GM19438 (cell line): ENCODE measurements around the gene HOXD10.

Source experiments
- ATAC-seq: cut with Tn5 transposase; IDR thresholded peaks from one replicate; pipeline ENCODE4 v1.9.1; 2021; ENCODE audit warnings: low read depth; ENCODE audit not compliant: unreplicated experiment

Gene HOXD10

GRCh38 chr2:176094349-176094748, 22.2 kb upstream of the HOXD10 start:
- no peak for ATAC-seq

GRCh38 chr2:176095421-176095820, 21.2 kb upstream of the HOXD10 start:
- ATAC-seq: no peak

- no peak for ATAC-seq
Observed at GRCh38 chr2:176096243-176096985, 20.2 kb upstream of the HOXD10 start.

- peak; percentile 87 for ATAC-seq
Observed at GRCh38 chr2:176096986-176097819, 19.4 kb upstream of the HOXD10 start.

GRCh38 chr2:176097820-176098365, 18.7 kb upstream of the HOXD10 start:
- no peak for ATAC-seq

GRCh38 chr2:176098366-176099158, 18.0 kb upstream of the HOXD10 start:
- no peak for ATAC-seq

- no peak for ATAC-seq
Observed at GRCh38 chr2:176099159-176099727, 17.3 kb upstream of the HOXD10 start.

- no peak for ATAC-seq
Observed at GRCh38 chr2:176099728-176100546, 16.6 kb upstream of the HOXD10 start, which contains the start of gene HOXD12. TSS of gene HOXD12 (plus strand) at chr2:176099795. CDS start at chr2:176099802, 7 bp downstream.

- no peak for ATAC-seq
Observed at GRCh38 chr2:176100547-176101140, 15.9 kb upstream of the HOXD10 start.

GRCh38 chr2:176101216-176101830, 15.3 kb upstream of the HOXD10 start:
- ATAC-seq: no peak

GRCh38 chr2:176101842-176102241, 14.7 kb upstream of the HOXD10 start:
- ATAC-seq: no peak

- ATAC-seq: no peak
Observed at GRCh38 chr2:176102309-176102866, 14.2 kb upstream of the HOXD10 start.

- ATAC-seq: no peak
Observed at GRCh38 chr2:176103194-176103593, 13.4 kb upstream of the HOXD10 start.

- ATAC-seq: no peak
Observed at GRCh38 chr2:176103742-176104315, 12.7 kb upstream of the HOXD10 start.

- ATAC-seq: no peak
Observed at GRCh38 chr2:176104316-176105077, 12.1 kb upstream of the HOXD10 start.

GRCh38 chr2:176105078-176105729, 11.4 kb upstream of the HOXD10 start:
- ATAC-seq: no peak
